Smooth muscle cell (in vitro differentiated cells): Measurements from ENCODE around the gene OTOF. TPM values are rescaled to one million over a fixed set of nuclear protein-coding genes. Genes with fewer than 3 reads are reported as not detected.

Experiments
- DNase-seq: peaks from one replicate; lab custom pipeline; 2025; ENCODE audit not compliant: unreplicated experiment; lab: John Stamatoyannopoulos, UW
- H2AFZ ChIP-seq: fragments of 200-600 bp; sonication (generic); 2 replicates; pipeline ENCODE4 v1.6.0; 2016; ENCODE audit warnings: antibody characterized with exemption, low read depth, mild to moderate bottlenecking
- H3F3A ChIP-seq: fragments of 200-600 bp; sonication (generic); 2 replicates; pipeline ENCODE4 v1.6.0; 2017; ENCODE audit warnings: antibody characterized with exemption, low read depth
- H3K27ac ChIP-seq: fragments of 200-600 bp; sonication (generic); 2 replicates; pipeline ENCODE4 v1.5.1; 2016; ENCODE audit warnings: low read depth, mild to moderate bottlenecking
- H3K27me3 ChIP-seq: fragments of 200-600 bp; sonication (generic); 2 replicates; pipeline ENCODE4 v1.6.1; 2016; ENCODE audit warnings: low read depth, mild to moderate bottlenecking
- H3K36me3 ChIP-seq: fragments of 200-600 bp; sonication (generic); 2 replicates; pipeline ENCODE4 v1.5.1; 2016; ENCODE audit warnings: low read depth
- H3K4me1 ChIP-seq: fragments of 200-600 bp; sonication (generic); 2 replicates; pipeline ENCODE4 v1.5.1; 2016; ENCODE audit warnings: low read depth
- H3K4me2 ChIP-seq: fragments of 200-600 bp; sonication (generic); 2 replicates; pipeline ENCODE4 v1.6.0; 2016; ENCODE audit warnings: mild to moderate bottlenecking
- H3K4me3 ChIP-seq: fragments of 200-600 bp; sonication (generic); 2 replicates; pipeline ENCODE4 v1.5.1; 2016; ENCODE audit warnings: mild to moderate bottlenecking
- H3K79me2 ChIP-seq: fragments of 200-600 bp; sonication (generic); 2 replicates; pipeline ENCODE4 v1.6.0; 2016; ENCODE audit warnings: low read depth, mild to moderate bottlenecking
- H3K9ac ChIP-seq: fragments of 200-600 bp; sonication (generic); 2 replicates; pipeline ENCODE4 v1.6.0; 2016; ENCODE audit warnings: low read depth
- H3K9me3 ChIP-seq: fragments of 200-600 bp; sonication (generic); replicated peaks from 2 replicates; pipeline ENCODE4 v1.5.1; 2016; ENCODE audit warnings: low read depth
- H4K20me1 ChIP-seq: fragments of 200-600 bp; sonication (generic); 2 replicates; pipeline ENCODE4 v1.6.0; 2016; ENCODE audit warnings: low read depth
- WGBS: methylation state at CpG from one replicate; pipeline ENCODE4 v1.1.7; 2016; ENCODE audit warnings: low lambda C conversion rate; 5-methylcytosine and 5-hydroxymethylcytosine counted together
- polyA plus RNA-seq: library from polyadenylated mRNA; unstranded; fragments of >200 nt; fragmentation: Nextera tagmentation; extraction: Ambion mirVana; gene quantifications from 2 replicates; pipeline ENCODE4 v1.2.1, GENCODE V29; 2016
- total RNA-seq: library from RNA; depleted of rRNA; stranded (reverse); fragments of >200 nt; gene quantifications from 2 replicates; pipeline ENCODE4 v1.2.3, GENCODE V29; 2014
- TF ChIP-seq, protein P1 (sequence below): fragments of 200-600 bp; sonication (generic); IDR thresholded peaks from 2 replicates; pipeline ENCODE4 v1.5.1; 2017; ENCODE audit warnings: borderline replicate concordance, mild to moderate bottlenecking, antibody characterized with exemption; ENCODE audit not compliant: insufficient read depth, poor library complexity, severe bottlenecking

The OTOF gene
- total and polyA plus RNA-seq, 2 experiments from 2014 or later, result 0.05 TPM; not detected in 1

DNA sequence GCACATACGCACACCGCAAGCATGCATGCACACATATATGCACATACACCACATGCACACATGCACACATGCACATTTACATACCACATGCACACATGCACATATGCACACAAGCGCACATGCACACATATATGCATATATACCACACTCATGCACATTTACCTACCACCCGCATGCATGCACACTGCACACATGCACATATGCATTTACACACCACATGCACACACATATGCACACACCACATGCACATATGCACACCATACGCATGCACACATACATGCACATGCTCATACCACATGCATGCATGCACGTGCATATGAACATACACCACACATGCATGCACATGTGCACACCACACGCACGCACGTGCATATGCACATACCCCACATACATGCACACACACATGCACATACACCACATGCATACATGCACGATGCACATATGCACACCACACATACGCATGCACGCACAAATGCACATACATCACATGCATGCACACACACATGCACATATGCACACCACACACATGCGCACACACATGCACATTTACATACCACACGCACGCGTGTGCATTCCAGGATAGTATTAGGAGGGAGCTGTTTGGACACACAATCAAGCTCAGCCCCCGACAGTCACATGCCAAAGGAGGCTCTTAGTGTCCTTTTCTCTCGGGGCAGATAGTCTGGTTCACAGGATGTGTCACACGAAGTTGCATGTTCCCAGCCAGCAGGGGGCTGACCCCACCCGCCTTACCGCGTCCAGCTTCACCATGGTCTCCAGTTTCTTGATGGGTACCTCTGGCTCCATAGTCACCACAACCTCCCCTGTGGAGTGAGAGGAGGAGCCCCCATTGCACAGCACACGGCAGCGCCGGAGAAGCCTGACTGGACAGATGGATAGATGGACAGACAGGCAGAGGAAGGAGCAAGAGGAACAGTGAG is 5.9 kb downstream of the OTOF start:
- 91% methylated on average over 25 of the region's 25 CpGs for WGBS
- Histone ChIP-seq H3K4me2 (no peak overlapping the region), H2AFZ (no peak overlapping the region), H3K9ac (no peak overlapping the region), H4K20me1 (no peaks in the 10 kb centered on the region), H3K4me1 (peaks cover under 1% of the 10 kb centered on the region), H3K9me3 (no peaks in the 10 kb centered on the region), H3K79me2 (no peaks in the 10 kb centered on the region), H3K27ac (no peak overlapping the region), H3K4me3 (no peak overlapping the region), H3K36me3 (no peaks in the 10 kb centered on the region), H3F3A (no peaks in the 10 kb centered on the region), H3K27me3 (no peaks in the 10 kb centered on the region)
- TF ChIP-seq, protein P1, sequence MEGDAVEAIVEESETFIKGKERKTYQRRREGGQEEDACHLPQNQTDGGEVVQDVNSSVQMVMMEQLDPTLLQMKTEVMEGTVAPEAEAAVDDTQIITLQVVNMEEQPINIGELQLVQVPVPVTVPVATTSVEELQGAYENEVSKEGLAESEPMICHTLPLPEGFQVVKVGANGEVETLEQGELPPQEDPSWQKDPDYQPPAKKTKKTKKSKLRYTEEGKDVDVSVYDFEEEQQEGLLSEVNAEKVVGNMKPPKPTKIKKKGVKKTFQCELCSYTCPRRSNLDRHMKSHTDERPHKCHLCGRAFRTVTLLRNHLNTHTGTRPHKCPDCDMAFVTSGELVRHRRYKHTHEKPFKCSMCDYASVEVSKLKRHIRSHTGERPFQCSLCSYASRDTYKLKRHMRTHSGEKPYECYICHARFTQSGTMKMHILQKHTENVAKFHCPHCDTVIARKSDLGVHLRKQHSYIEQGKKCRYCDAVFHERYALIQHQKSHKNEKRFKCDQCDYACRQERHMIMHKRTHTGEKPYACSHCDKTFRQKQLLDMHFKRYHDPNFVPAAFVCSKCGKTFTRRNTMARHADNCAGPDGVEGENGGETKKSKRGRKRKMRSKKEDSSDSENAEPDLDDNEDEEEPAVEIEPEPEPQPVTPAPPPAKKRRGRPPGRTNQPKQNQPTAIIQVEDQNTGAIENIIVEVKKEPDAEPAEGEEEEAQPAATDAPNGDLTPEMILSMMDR, result no peak
- DNase-seq, result no peak

DNA sequence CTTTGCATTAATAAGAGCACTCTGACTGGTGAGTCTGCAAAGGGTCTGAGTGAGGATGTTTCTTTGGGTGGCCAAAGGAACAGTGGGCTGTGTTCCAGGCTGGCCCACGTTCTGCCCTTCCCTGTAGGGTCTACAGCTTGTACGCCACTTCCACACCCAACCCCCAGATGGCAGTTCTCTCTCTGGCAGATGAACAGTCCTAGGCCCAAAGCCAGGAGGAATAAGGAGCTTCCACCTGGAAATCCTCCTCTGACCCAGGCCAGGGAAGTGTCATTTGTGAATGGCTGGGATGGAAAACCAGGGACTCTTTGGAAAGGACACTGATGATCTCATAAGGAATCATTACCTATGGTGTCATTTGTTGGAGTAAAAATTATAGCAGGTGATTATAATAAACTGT is 6.6 kb downstream of the OTOF start:
- Histone ChIP-seq H3K27me3 (no peaks in the 10 kb centered on the region), H3K4me3 (no peak overlapping the region), H3K9me3 (no peaks in the 10 kb centered on the region), H3K9ac (no peak overlapping the region), H3K79me2 (no peaks in the 10 kb centered on the region), H3F3A (no peaks in the 10 kb centered on the region), H3K4me1 (no peaks in the 10 kb centered on the region), H3K4me2 (no peak overlapping the region), H4K20me1 (no peaks in the 10 kb centered on the region), H3K27ac (no peak overlapping the region), H3K36me3 (no peaks in the 10 kb centered on the region), H2AFZ (no peak overlapping the region)
- TF ChIP-seq, protein P1, result no peak
- no peak for DNase-seq
- WGBS, result 70% methylated on average over 2 of the region's 2 CpGs

DNA sequence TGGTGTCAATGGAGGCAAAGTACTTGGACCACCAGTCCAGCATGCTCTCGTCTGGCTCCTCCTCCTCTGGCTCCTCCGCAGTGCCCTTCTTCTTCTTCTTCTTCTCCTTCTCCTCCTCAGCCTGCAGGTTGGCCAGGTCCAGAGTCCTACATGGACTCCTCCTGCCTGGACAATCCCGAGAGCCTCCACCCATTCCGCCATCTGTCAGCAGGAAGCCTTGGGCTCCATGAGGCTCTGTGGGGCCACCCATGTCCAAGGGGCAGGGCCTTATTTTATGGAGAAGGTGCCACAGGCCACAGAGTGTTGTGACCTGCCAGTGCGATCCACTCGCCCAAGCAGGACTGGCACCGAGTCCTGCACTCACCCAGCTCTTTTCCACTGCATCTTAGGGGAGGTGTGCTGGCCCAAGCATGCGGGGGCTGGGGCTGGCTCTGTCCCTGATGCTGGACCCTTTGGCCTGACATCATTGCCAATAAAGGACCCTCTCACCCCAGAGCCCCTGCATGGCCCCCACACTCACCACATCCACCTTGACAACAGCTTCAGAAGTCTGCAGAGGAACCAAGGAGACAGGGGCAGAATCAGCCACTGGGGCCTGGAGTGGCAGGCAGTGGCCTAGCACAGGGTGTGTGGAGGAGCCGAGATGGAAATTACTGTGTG is 7.2 kb downstream of the OTOF start:
- H3K9ac ChIP-seq, result no peak overlapping the region
- no peaks in the 10 kb centered on the region for H3K36me3 ChIP-seq
- WGBS, result 88% methylated on average over 9 of the region's 9 CpGs
- DNase-seq, result no peak
- H3K4me3 ChIP-seq, result no peak overlapping the region
- no peak overlapping the region for H2AFZ ChIP-seq
- no peaks in the 10 kb centered on the region for H3K9me3 ChIP-seq
- H3K4me1 ChIP-seq, result no peaks in the 10 kb centered on the region
- H4K20me1 ChIP-seq, result no peaks in the 10 kb centered on the region
- TF ChIP-seq, protein P1, result no peak
- H3K4me2 ChIP-seq, result no peak overlapping the region
- no peaks in the 10 kb centered on the region for H3K27me3 ChIP-seq
- H3F3A ChIP-seq, result no peaks in the 10 kb centered on the region
- no peak overlapping the region for H3K27ac ChIP-seq
- no peaks in the 10 kb centered on the region for H3K79me2 ChIP-seq
